ENCODE data around the gene PTPN3. TPM values are rescaled to one million over a fixed set of nuclear protein-coding genes. Genes with fewer than 3 reads are reported as not detected.
"Not testable (repeated sequence)": the region's sequence is repeated elsewhere in the genome, so short reads cannot be mapped to it uniquely, and the experiment has no call there.

PTPN3 gene
- total RNA-seq = 1 to 10 TPM; 1.7 to 2.1 TPM
- long read RNA-seq, donor 1, partial matches to known transcripts = 0 of 1 reads
- long read RNA-seq, donor 1, other reads (novel, unspliced or antisense) = 1 of 1 reads
- long read RNA-seq, donor 2, partial matches to known transcripts = 2 of 3 reads
- long read RNA-seq, donor 2, other reads (novel, unspliced or antisense) = 1 of 3 reads

- intact Hi-C loops (cut with DNase I) = no loop called here
- DNase-seq (ENCODE audit: low spot score) = no peak
Observed at GRCh38 chr9:109498195-109499092, at the start of gene PTPN3. Gene PTPN3 (minus strand): TSS chr9:109498307. CDS start chr9:109463434, 34,873 bp downstream.

GRCh38 chr9:109544954-109545353 is 46.8 kb upstream of the PTPN3 start:
- intact Hi-C loops (cut with DNase I); DNase-seq (ENCODE audit: low spot score): not testable (repeated sequence)

- intact Hi-C loops (cut with DNase I) = no loop called here
- DNase-seq (ENCODE audit: low spot score) = no peak
Observed at GRCh38 chr9:109542922-109543321, 44.8 kb upstream of the PTPN3 start.

GRCh38 chr9:109538346-109538745 is 40.2 kb upstream of the PTPN3 start:
- intact Hi-C loops (cut with DNase I) = no loop called here

GRCh38 chr9:109537288-109537687 is 39.2 kb upstream of the PTPN3 start:
- DNase-seq (ENCODE audit: low spot score) = no peak
- intact Hi-C loops (cut with DNase I) = no loop called here

More at GRCh38 chr9:109538346-109538745, 40.2 kb upstream of the PTPN3 start:
- DNase-seq (ENCODE audit: low spot score) = no peak

- DNase-seq (ENCODE audit: low spot score) = no peak
- intact Hi-C loops (cut with DNase I) = no loop called here
Observed at GRCh38 chr9:109536859-109537258, 38.8 kb upstream of the PTPN3 start.

- DNase-seq (ENCODE audit: low spot score) = no peak
Observed at GRCh38 chr9:109535365-109535764, 37.3 kb upstream of the PTPN3 start.

GRCh38 chr9:109534151-109534550 is 36.0 kb upstream of the PTPN3 start:
- intact Hi-C loops (cut with DNase I) = no loop called here
- DNase-seq (ENCODE audit: low spot score) = no peak

More at GRCh38 chr9:109535365-109535764, 37.3 kb upstream of the PTPN3 start:
- intact Hi-C loops (cut with DNase I) = no loop called here

- intact Hi-C loops (cut with DNase I); DNase-seq (ENCODE audit: low spot score): not testable (repeated sequence)
Observed at GRCh38 chr9:109532652-109533051, 34.5 kb upstream of the PTPN3 start.

GRCh38 chr9:109522106-109522505 is 24.0 kb upstream of the PTPN3 start:
- no peak for DNase-seq (ENCODE audit: low spot score)
- intact Hi-C loops (cut with DNase I) = loop anchor here in 1 of 2 donors (10.0 kb wide), 1 partner anchor 77 kb away; no protein-coding TSS in a partner anchor

GRCh38 chr9:109520475-109521132 is 22.5 kb upstream of the PTPN3 start:
- intact Hi-C loops (cut with DNase I) = loop anchor here in 1 of 2 donors (10.0 kb wide), 1 partner anchor 76 kb away; no protein-coding TSS in a partner anchor
- DNase-seq (ENCODE audit: low spot score) = no peak

GRCh38 chr9:109519366-109519765 is 21.3 kb upstream of the PTPN3 start:
- DNase-seq (ENCODE audit: low spot score) = no peak
- intact Hi-C loops (cut with DNase I) = loop anchor here in 1 of 2 donors (10.0 kb wide), 1 partner anchor 275 kb away; no protein-coding TSS in a partner anchor

GRCh38 chr9:109518621-109519335 is 20.7 kb upstream of the PTPN3 start:
- intact Hi-C loops (cut with DNase I) = loop anchor here in 1 of 2 donors (10.0 kb wide), 1 partner anchor 274 kb away; no protein-coding TSS in a partner anchor
- DNase-seq (ENCODE audit: low spot score) = no peak

GRCh38 chr9:109517901-109518377 is 19.8 kb upstream of the PTPN3 start:
- intact Hi-C loops (cut with DNase I) = loop anchor here in 1 of 2 donors (10.0 kb wide), 1 partner anchor 273 kb away; no protein-coding TSS in a partner anchor
- DNase-seq (ENCODE audit: low spot score) = no peak

GRCh38 chr9:109513871-109514270 is 15.8 kb upstream of the PTPN3 start:
- no peak for DNase-seq (ENCODE audit: low spot score)
- intact Hi-C loops (cut with DNase I) = loop anchor here in 1 of 2 donors (10.0 kb wide), 1 partner anchor 269 kb away; no protein-coding TSS in a partner anchor

- no peak for DNase-seq (ENCODE audit: low spot score)
- intact Hi-C loops (cut with DNase I) = loop anchor here in 1 of 2 donors (10.0 kb wide), 1 partner anchor 267 kb away; no protein-coding TSS in a partner anchor
Observed at GRCh38 chr9:109512170-109512756, 14.2 kb upstream of the PTPN3 start.

- DNase-seq (ENCODE audit: low spot score) = no peak
- intact Hi-C loops (cut with DNase I) = loop anchor here in 1 of 2 donors (10.0 kb wide), 1 partner anchor 266 kb away; no protein-coding TSS in a partner anchor
Observed at GRCh38 chr9:109510506-109510905, 12.4 kb upstream of the PTPN3 start.

GRCh38 chr9:109510042-109510441 is 11.9 kb upstream of the PTPN3 start:
- intact Hi-C loops (cut with DNase I) = loop anchor here in 1 of 2 donors (10.0 kb wide), 1 partner anchor 265 kb away; no protein-coding TSS in a partner anchor
- DNase-seq (ENCODE audit: low spot score) = not testable (repeated sequence)
